HG02763 (cell line): ENCODE results near the gene GVQW3.
A peak's percentile ranks its signal among the peaks of the same experiment; 100 is the strongest.

Experiments used
- ATAC-seq: cut with Tn5 transposase; IDR thresholded peaks from one replicate; pipeline ENCODE4 v1.9.1; 2021; ENCODE audit warnings: mild to moderate bottlenecking, moderate library complexity; ENCODE audit not compliant: unreplicated experiment

Gene GVQW3

GRCh38 chr11:76380977-76381719 lies at the start of gene GVQW3, which contains the start of gene THAP12:
GVQW3 (plus strand) TSS chr11:76381323; CDS start chr11:76381829, 506 bp downstream.
THAP12 (minus strand) TSS chr11:76381132; CDS start chr11:76380836, 296 bp downstream.
- ATAC-seq: peak; percentile 76

GRCh38 chr11:76334826-76335389 lies 46.2 kb upstream of the GVQW3 start:
- ATAC-seq: no peak

- ATAC-seq: no peak
Observed at GRCh38 chr11:76335842-76336241, 45.3 kb upstream of the GVQW3 start.

- no peak for ATAC-seq
Observed at GRCh38 chr11:76336597-76336996, 44.5 kb upstream of the GVQW3 start.

GRCh38 chr11:76337469-76337868 lies 43.7 kb upstream of the GVQW3 start:
- no peak for ATAC-seq

GRCh38 chr11:76337923-76338322 lies 43.2 kb upstream of the GVQW3 start:
- ATAC-seq: no peak

GRCh38 chr11:76339221-76339620 lies 41.9 kb upstream of the GVQW3 start:
- no peak for ATAC-seq

- no peak for ATAC-seq
Observed at GRCh38 chr11:76347466-76347865, 33.7 kb upstream of the GVQW3 start.

- no peak for ATAC-seq
Observed at GRCh38 chr11:76348348-76348747, 32.8 kb upstream of the GVQW3 start.

GRCh38 chr11:76355172-76355571 lies 26.0 kb upstream of the GVQW3 start:
- ATAC-seq: no peak

- ATAC-seq: no peak
Observed at GRCh38 chr11:76361374-76361773, 19.7 kb upstream of the GVQW3 start.

- no peak for ATAC-seq
Observed at GRCh38 chr11:76361776-76362175, 19.3 kb upstream of the GVQW3 start.

GRCh38 chr11:76362716-76363115 lies 18.4 kb upstream of the GVQW3 start:
- ATAC-seq: no peak

GRCh38 chr11:76365038-76365679 lies 16.0 kb upstream of the GVQW3 start:
- no peak for ATAC-seq

GRCh38 chr11:76368490-76368889 lies 12.6 kb upstream of the GVQW3 start:
- no peak for ATAC-seq

- no peak for ATAC-seq
Observed at GRCh38 chr11:76369406-76369805, 11.7 kb upstream of the GVQW3 start.

GRCh38 chr11:76371170-76371569 lies 10.0 kb upstream of the GVQW3 start:
- no peak for ATAC-seq

GRCh38 chr11:76376746-76377558 lies 4.2 kb upstream of the GVQW3 start:
- ATAC-seq: no peak

- ATAC-seq: no peak
Observed at GRCh38 chr11:76379807-76380158, 1.3 kb upstream of the GVQW3 start.

GRCh38 chr11:76380159-76380976 lies 755 bp upstream of the GVQW3 start:
- ATAC-seq: peak; percentile 8
